NCI-H2029 (cell line): Measurements from ENCODE around the gene CAMSAP2.
"Not testable (repeated sequence)": the region's sequence is repeated elsewhere in the genome, so short reads cannot be mapped to it uniquely, and the experiment has no call there.

Experiments
- DNase-seq: peaks from one replicate; lab custom pipeline; 2025; lab: John Stamatoyannopoulos, UW

CAMSAP2 gene

DNA sequence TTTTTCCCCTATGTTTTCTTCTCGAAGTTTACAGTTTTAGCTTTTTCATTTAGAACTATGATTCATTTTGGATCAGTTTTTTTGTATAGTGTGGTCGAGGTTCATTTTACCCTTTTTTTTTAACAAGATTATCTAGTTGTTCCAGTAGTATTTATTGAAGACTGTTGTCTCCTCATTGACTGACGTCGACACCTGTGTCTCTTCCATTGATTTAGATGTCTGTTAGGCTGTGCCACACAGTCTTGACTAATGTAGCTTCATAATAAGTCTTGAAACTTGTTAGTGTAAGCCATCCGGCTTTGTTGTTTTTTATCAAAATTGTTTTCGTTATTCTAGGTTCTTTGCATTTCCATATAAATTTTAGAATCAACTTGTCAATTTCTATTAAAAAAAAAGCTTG lies 45.2 kb downstream of the CAMSAP2 start:
- DNase-seq = no peak

DNA sequence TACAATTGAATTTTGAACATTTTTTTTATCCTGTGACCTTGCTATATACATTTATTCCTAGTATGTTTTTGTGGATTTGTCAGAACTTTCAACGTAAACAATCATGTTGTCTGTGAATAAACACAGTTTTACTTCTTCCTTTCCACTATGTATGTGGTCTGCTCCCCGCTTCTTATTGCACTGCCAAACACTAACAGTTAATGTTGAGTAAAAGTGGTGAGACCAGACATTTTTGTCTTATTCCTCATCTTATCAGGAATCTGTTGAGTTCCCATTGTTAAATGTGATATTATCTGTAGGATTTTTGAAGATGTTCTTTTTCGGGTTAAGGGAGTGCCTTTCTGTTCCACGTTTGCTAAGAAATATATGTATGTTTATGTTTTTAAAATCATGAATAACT lies 45.9 kb downstream of the CAMSAP2 start:
- DNase-seq = no peak

DNA sequence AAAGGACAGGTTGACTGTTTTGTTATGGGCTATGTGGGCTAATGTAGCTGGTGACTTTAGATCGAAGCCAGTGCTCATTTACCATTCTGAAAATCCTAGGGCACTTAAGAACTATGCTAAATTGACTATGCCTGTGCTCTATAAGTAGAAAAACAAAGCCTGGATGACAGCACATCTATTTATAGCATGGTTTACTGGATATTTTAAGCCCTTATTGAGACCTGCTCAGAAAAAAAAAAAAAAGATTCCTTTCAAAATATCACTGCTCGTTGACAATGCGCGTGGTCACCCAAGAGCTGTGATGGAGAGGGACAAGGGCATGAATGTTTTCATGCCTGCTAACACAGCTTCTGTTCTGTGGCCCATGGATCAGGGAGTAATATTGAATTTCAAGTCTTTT lies 48.1 kb downstream of the CAMSAP2 start:
- no peak for DNase-seq

DNA sequence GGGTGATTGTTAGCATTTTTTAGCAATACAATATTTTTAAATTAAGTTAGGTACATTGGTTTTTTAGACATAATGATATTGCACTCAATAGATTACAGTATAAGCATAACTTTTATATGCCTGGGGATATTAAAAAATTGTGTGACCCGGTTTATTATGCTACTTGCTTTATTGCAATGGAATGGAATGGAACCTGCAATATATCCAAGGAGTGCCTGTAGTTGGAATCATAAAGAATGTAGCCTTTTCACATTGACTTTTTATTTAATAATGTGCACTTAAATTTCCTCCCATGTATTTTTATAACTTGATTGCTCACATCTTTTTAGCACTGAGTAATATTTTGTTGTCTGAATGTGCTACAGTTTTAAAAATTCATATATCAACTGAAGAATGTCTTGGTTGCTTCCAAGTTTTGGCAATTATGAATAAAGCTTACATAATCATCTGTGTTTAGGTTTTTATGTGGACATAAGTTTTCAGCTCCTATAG lies 49.2 kb downstream of the CAMSAP2 start:
- DNase-seq = no peak

DNA sequence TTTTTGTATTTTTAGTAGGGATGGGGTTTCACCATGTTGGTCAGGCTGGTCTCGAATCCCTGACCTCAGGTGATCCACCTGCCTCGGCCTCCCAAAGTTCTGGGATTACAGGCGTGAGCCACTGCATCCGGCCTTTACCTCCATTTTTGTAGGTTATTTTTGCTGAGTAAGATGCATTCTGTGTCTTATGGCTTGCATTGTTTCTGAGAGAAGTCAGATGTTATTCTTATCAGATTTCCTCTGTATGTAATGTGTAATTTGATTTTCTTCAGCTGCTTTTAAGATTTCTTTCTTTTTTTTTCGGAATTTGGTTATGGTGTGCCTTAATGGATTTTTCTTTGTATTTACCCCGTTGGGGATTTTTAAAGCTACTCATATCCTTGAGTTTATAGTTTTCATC lies 52.3 kb downstream of the CAMSAP2 start:
- DNase-seq = not testable (repeated sequence)

DNA sequence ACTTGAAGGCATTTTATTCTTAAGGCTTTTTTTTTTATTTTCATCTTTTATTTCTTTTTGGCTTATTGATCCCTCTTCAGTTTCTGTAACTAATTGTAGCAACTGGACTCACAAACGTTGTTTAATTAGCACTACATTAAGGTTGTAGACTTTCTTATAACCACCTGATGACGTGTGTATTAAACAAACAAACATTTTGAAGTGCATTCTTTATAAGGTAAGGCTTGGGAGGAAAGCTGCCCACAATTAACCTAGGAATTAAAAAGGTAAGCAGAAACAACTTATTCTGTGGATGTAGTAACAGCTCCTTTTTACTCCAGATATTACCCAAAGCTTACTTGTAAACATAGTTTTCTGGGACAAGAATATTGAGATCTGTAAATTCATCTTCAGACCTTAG lies 55.0 kb downstream of the CAMSAP2 start:
- DNase-seq = peak; percentile 23

DNA sequence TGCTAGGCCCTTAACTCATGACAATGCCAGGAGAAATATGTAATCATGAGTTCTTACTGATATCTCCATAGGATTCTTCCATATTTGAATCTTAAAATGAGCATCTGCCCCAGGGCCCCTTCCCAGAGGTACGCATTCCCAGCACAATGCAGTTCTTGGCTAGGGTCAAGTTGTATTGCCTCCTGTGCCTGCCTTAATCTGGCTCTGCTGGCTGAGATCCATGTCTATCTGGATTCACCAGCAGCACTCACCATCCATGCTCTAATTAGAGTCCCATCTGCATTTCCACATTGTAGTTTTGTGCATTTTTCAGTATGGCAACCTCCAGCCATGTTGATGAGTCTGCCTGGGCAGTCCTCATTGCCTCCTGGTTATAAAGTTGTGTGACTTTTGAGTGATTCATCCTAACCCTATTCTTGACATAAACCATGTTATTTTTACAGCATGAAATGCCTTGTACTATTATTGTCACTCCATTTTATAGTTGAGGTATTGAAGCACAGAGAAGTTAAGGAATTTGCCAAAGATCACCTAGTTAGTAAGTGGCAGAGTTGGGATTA lies 55.9 kb downstream of the CAMSAP2 start:
- DNase-seq = no peak

DNA sequence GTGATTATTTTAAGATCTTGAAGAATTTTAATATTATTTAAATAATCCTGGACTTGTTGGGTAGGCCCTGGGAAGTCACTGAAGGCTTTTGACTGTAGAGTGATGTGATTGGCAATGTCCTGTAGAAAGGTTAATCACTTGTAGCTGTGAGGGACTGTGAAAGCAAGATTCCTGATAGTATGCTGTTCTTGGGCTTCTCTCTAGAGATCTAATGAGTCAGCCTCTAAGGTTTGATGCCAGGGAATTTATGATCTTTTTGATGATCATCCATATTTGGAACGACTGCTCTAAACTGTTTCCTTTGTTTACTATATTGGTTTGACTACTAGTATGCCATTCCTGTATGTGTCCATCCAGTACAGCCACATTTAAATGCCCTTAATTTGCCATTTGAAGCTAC lies 56.5 kb downstream of the CAMSAP2 start:
- no peak for DNase-seq

DNA sequence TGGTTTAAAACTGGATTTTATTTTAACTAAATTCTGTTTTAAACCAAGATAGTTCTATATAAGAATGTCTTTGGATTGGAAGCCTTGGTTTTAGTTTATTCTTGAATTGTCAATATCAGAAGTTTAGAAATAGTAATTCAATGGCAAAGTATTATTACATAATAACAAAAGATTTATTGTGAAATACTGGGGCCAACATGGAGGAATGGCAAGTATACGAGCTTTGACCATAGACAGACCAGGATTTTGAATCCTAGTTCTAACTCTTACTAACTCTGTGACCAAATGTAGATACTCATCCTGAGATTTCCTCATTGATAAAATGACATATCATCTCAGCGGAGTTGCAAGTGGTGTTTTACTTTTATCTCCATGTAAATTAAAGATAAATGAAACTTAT lies 63.3 kb downstream of the CAMSAP2 start:
- no peak for DNase-seq

DNA sequence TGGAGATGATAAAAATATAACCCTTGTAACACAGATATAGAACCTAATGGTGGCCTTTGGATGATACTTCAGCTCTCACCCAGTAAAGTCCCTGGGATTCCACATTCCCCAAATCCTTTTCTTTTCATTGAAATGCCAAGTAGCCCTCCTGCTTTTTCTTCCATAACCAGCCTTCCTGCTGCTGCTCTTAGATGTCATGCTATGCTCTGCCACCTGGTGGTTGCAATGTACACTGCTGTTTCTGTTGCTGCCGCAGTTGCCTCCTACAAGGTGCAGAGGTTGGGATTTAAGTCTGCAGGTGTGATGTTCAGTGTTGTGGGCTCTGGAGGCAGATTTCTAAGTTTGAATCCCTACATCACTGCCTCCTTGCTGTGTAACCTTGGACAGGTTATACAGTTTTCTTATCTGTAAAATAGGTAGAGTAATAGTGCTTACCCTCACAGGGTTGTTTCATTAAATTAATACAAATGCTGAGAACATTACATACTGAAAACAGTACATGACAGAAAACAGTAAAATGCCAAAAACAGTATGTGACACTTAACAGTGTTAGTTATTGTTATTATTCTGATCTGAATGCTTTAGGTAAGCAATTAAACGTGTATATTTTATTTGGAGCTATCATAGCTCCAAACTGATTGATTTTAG lies 64.3 kb downstream of the CAMSAP2 start:
- DNase-seq = peak; percentile 67

DNA sequence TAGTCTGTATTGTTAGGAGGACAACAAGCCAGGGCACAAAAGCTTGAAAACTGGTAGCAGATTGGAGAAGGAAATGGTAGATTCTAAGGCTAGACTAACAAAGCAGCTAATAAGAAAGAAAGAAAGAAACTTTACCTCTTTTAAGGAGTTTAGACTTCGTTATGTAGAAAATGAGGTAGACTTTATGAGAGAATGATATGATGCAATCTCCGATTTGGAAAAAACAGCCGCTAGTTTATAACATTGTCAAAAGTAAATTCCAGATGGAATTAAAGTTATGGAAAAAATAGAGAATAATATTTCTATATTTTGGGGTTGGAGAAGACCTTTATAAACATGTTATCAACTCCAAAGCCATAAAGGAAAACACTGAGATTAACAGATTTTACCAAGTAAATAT lies 67.0 kb downstream of the CAMSAP2 start:
- no peak for DNase-seq

DNA sequence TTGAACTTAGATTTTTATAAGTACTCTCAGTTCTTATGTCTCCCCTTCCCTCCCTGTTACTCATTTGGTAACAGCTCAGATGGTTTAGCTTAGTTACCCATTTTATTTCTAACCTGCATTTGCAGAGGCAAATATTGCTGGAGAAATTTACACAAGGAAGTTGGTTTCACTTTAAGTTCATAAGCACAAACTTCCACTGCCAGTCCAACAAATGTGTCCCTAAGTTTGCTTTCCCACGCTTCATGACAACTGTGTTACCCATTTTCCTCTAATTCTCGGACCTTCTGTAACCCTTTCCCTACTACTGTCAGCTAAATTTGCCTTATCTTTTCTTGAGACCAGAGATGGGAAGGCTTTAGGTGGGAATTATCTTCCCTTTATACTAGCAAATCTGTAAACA lies 70.2 kb downstream of the CAMSAP2 start:
- no peak for DNase-seq

DNA sequence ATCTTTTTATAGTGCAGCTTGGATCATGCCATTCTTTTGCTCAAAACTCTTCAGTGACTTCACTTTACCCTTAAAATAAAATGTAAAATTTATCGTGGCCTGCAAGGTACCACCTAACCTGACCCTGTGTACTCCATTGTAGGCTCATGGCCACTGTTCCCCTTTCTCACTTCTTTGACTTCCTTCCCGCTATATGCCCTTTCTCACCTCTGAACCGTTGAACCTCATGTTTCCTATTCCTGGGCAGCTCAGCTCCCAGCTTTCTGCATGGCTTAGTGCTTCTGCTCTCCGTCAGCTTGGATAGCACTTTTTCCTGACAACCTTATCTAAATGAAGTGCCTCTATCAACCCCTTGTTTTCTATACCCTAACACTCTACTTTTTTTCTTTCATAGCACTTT lies 73.0 kb downstream of the CAMSAP2 start:
- no peak for DNase-seq

DNA sequence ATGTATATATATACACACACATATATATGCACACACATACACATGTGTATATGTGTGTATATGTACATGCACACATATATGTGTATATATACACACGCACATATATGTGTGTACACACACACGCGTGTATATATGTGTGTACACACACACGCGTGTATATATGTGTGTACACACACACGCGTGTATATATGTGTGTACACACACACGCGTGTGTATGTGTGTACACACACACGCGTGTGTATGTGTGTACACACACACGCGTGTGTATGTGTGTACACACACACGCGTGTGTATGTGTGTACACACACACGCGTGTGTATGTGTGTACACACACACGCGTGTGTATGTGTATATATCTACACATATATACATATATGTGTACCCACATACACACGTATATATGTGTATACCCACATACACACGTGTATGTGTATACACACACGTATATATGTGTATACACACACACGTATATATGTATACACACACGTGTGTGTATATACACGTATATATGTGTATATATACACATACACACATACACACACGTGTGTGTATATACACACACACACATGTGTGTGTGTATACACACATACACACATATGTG lies 78.0 kb downstream of the CAMSAP2 start:
- DNase-seq = not testable (repeated sequence)

DNA sequence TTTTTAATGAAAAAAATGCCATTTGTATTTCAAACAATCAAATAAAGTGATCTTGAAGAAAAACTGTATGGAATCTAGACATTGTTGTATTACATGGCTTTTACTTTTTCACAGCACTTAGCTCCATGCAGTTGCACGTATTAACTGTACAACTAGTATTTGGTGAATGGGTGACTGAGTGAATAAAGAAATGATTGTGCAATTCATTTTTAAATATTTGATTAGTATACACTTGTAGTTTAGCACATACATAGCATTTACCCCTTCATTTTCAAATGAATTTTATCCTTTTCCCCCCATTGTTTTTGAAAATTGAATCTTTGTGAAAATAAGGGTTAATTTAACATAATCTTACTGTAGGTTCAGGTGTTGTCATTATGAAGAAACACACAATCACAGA lies 79.6 kb downstream of the CAMSAP2 start:
- no peak for DNase-seq

DNA sequence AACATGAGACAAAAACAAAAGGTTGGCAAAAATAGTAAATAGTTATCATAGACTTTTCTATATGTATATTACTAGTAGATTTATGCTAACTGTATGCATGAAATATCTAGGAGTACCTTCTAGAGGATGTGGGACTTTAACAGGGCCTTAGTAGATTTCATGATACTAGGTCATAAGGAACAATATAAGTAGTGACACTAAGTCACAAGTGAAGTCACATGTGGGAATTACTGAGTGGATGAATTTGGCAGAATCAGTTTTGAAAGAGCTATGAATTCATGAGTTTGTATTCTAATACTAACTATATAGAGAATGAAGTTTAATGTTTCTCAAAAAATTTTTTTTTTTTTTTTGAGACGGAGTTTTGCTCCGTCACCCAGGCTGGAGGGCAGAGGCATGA lies 81.0 kb downstream of the CAMSAP2 start:
- no peak for DNase-seq

DNA sequence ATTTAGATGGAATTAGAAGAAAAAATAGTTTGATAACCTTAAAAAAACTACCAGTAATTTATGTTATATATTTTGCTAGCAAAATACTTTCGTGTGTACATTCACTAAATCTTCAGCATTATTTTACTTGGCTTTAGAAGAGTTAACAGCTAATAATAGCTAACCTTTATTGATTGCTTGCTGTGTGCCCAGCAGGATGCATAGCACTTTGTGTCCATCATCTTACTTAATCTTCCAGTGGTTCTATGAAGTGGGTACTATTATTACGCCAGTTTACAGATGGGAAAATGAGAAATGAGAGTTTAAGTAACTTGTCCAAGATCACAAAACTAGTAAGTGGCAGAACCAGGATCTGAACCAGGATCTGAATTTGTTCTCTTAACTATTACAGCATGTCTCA lies 92.4 kb downstream of the CAMSAP2 start:
- no peak for DNase-seq

DNA sequence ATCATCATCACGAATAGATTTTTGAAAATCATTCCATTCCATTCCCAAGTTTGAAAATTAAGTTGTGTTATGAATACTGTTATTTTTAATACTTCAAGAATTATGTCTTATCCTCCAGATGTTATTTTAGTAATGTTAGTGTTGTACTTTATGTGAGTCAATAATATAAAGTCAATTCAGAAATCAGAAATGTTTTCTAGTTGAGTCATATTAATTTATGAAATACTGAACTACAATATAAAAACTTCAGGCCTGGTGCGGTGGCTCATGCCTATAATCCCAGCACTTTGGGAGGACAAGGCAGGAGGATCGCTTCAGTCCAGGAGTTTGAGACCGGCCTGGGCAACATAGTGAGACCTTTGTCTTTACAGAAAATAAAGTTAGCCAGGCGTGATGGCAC lies 95.7 kb downstream of the CAMSAP2 start:
- DNase-seq = no peak

DNA sequence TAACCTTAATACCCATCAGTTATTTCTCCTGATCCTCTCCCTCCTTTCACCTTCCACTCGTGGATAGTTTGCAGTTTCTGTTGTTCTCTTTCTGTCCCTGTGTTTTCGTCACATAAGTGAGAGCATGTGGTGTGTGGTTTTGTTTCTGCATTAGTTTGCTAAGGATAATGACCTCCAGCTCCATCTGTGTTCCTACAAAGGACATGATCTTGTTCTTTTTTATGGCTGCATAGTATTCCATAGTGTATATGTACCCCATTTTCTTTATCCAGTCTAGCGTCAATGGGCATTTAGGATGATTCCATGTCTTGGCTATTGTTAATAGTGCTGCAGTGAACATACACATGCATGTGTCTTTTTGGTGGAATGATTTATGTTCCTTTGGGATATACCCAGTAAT lies 97.5 kb downstream of the CAMSAP2 start:
- DNase-seq = no peak

DNA sequence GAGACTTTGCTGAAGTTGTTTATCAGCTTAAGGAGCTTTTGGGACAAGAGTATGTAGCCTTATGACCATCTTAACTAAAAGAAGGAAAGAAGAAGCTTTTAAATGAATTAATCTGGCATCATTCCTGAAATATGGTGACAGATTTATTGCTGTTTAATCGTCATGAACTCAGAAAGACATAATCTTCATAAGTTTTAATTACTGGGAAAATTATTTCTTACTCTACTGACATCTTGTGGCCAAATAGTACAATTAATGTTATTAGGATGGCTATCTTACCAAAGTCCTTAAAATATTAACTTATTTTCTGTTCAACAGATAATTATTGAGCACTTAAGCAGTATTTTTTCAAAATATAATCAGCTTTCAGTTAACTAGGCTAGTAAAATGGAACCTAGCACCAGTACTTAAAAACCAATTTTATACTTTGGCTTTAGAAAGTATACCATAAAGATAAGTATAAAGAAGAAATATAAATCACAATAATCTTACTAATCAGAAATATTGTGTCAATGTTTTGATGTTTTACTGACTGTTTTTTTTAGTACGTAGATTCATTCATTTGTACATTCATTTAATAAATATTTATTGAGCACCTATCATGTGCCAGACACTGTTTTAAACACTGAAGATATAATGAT lies 99.4 kb downstream of the CAMSAP2 start:
- DNase-seq = no peak

DNA sequence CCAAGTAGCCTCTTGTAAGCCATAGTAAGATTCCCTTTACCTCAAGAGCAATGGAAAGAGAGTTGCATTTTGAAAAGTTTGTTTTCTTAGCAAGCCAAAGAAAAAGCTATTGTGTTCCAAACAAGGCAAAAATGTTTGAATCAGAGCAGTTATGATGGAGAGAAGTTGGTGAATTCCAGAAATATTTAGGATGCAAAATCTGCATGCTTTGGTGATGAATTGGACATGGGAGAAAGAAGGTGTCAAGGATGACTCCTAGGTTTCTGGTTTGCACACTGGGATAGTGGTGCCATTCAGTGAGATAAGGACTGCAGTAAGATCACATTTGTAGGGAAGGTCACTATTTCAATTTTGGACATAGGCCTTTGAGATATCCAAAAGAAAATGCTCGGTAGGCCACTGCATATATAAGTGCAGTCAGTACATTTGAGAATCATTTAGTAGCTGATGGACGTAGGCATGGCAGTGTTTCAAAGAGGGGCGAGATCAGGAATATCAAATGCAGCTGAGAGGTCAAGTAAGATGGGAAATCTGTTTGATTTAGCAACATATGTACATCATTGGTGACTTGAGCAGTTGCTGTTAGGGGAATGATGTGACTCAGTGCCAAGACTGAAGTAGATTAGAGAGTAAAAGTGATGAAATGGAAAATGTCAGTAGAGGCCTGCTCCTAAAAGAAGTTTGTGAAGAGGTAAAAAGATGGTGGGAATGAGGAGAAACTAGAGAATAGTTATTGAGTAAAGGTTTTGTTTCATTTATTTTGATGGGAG lies 100.2 kb downstream of the CAMSAP2 start:
- DNase-seq = no peak

DNA sequence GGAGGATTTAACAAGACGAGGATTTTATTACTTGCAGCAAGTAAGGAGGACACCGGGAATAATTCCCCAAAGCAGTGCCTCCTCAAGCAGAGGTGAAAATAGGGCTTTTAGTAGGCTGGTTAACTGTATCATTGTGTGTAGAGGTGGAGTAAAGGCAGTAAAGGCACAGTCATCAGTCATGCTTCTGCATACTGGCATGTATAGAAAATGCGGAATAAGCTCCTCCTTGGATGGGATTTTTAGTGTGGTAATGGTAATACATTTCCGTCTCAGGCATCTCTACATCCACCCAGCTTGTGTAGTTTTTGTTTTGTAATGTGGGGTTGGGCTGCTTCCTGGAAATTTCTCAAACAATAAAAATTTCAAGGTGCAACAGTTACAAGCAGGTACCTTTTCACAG lies 106.7 kb downstream of the CAMSAP2 start:
- no peak for DNase-seq

DNA sequence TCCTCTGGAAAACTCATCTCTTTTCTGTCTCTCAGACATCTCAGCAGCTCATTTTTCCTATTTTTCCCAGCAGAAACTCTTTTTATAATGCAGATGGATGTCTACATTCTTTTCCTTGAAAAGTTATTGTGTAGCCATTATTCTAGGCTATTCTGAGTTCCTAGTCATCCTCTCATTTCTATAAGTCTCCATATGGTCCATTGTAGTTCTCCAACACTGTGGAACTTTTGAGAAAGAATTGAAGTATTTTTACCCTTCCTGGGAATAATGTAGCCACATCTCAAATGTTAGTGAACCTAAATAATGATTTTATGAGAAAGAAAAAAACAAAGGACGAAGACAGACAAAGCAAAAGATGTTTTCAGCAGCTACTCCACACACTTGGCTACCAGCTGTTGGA lies 107.7 kb downstream of the CAMSAP2 start:
- DNase-seq = no peak
